ENCODE results near the gene RBMS3.

RBMS3 gene

GRCh38 chr3:29679944-29680343, 399.1 kb downstream of the RBMS3 start:
- no peak for DNase-seq (ENCODE audit: low spot score)

- peak; percentile 43 for DNase-seq (ENCODE audit: low spot score)
Measured at GRCh38 chr3:29683018-29683993, 402.4 kb downstream of the RBMS3 start.

GRCh38 chr3:29686889-29687592, 406.2 kb downstream of the RBMS3 start:
- DNase-seq (ENCODE audit: low spot score): no peak

- no peak for DNase-seq (ENCODE audit: low spot score)
Measured at GRCh38 chr3:29690686-29691353, 409.9 kb downstream of the RBMS3 start.

- DNase-seq (ENCODE audit: low spot score): peak; percentile 71
Measured at GRCh38 chr3:29693863-29694262, 413.0 kb downstream of the RBMS3 start.

GRCh38 chr3:29694331-29694730, 413.5 kb downstream of the RBMS3 start:
- DNase-seq (ENCODE audit: low spot score): peak; percentile 36

- DNase-seq (ENCODE audit: low spot score): peak; percentile 96
Measured at GRCh38 chr3:29694783-29695182, 413.9 kb downstream of the RBMS3 start.

GRCh38 chr3:29695201-29695600, 414.3 kb downstream of the RBMS3 start:
- DNase-seq (ENCODE audit: low spot score): no peak

- no peak for DNase-seq (ENCODE audit: low spot score)
Measured at GRCh38 chr3:29695643-29696198, 414.9 kb downstream of the RBMS3 start.

- DNase-seq (ENCODE audit: low spot score): no peak
Measured at GRCh38 chr3:29696311-29696710, 415.4 kb downstream of the RBMS3 start.

GRCh38 chr3:29697989-29698388, 417.1 kb downstream of the RBMS3 start:
- no peak for DNase-seq (ENCODE audit: low spot score)

GRCh38 chr3:29700256-29700655, 419.4 kb downstream of the RBMS3 start:
- no peak for DNase-seq (ENCODE audit: low spot score)

GRCh38 chr3:29701326-29701983, 420.6 kb downstream of the RBMS3 start:
- no peak for DNase-seq (ENCODE audit: low spot score)

GRCh38 chr3:29705906-29706844, 425.3 kb downstream of the RBMS3 start:
- no peak for DNase-seq (ENCODE audit: low spot score)

- DNase-seq (ENCODE audit: low spot score): no peak
Measured at GRCh38 chr3:29708884-29709283, 428.0 kb downstream of the RBMS3 start.

- DNase-seq (ENCODE audit: low spot score): no peak
Measured at GRCh38 chr3:29711255-29711771, 430.4 kb downstream of the RBMS3 start.

- no peak for DNase-seq (ENCODE audit: low spot score)
Measured at GRCh38 chr3:29716213-29716612, 435.3 kb downstream of the RBMS3 start.

- no peak for DNase-seq (ENCODE audit: low spot score)
Measured at GRCh38 chr3:29718661-29719065, 437.8 kb downstream of the RBMS3 start.

- DNase-seq (ENCODE audit: low spot score): no peak
Measured at GRCh38 chr3:29720665-29721064, 439.8 kb downstream of the RBMS3 start.

GRCh38 chr3:29721789-29722188, 440.9 kb downstream of the RBMS3 start:
- DNase-seq (ENCODE audit: low spot score): no peak

Data from kidney capillary endothelial cell (primary cell).